Hepatocyte (in vitro differentiated cells): ENCODE measurements around the gene PTPN4.

Experiments used
- EZH2 ChIP-seq: fragments of 200-600 bp; sonication (generic); IDR thresholded peaks from 2 replicates; pipeline ENCODE4 v1.6.1; 2016; ENCODE audit warnings: antibody characterized with exemption, mild to moderate bottlenecking, borderline replicate concordance
- EZH2phosphoT487 ChIP-seq: fragments of 200-600 bp; sonication (generic); IDR thresholded peaks from one replicate; pipeline ENCODE4 v1.6.1; 2018; ENCODE audit warnings: antibody characterized with exemption, mild to moderate bottlenecking, low read depth, moderate library complexity; ENCODE audit not compliant: unreplicated experiment, severe bottlenecking
- TF ChIP-seq, protein P1 (sequence below): fragments of 200-600 bp; sonication (generic); IDR thresholded peaks from 2 replicates; pipeline ENCODE4 v1.5.1; 2016; ENCODE audit warnings: antibody characterized with exemption, mild to moderate bottlenecking; ENCODE audit not compliant: poor library complexity

DNA sequence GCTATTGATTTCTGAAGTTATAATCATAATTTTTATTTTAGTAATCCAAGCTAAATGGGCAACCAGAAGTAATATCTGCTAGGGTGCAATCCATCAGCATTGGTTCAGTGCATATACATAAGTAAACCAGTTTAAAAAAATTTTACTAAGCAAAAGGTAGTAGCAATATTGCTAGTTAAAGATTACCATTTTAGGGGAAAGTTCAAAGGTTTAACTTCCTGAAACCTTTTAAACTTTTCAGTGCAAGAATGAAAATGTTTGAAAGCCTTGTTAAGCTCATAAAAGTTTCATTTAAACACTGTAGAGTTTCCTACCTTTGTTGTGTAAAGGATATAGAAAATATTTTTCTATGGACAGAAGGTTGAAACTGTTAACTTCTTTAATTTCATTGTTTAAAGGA, 222.2 kb downstream of the PTPN4 start:
- TF ChIP-seq, protein P1, sequence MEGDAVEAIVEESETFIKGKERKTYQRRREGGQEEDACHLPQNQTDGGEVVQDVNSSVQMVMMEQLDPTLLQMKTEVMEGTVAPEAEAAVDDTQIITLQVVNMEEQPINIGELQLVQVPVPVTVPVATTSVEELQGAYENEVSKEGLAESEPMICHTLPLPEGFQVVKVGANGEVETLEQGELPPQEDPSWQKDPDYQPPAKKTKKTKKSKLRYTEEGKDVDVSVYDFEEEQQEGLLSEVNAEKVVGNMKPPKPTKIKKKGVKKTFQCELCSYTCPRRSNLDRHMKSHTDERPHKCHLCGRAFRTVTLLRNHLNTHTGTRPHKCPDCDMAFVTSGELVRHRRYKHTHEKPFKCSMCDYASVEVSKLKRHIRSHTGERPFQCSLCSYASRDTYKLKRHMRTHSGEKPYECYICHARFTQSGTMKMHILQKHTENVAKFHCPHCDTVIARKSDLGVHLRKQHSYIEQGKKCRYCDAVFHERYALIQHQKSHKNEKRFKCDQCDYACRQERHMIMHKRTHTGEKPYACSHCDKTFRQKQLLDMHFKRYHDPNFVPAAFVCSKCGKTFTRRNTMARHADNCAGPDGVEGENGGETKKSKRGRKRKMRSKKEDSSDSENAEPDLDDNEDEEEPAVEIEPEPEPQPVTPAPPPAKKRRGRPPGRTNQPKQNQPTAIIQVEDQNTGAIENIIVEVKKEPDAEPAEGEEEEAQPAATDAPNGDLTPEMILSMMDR = no peak
- TF ChIP-seq EZH2 (no peak), EZH2phosphoT487 (no peak)
